ENCODE results near the gene SPIB.
A peak's percentile ranks its signal among the peaks of the same experiment; 100 is the strongest.
"Not testable (repeated sequence)": the region's sequence is repeated elsewhere in the genome, so short reads cannot be mapped to it uniquely, and the experiment has no call there.

The SPIB gene

GRCh38 chr19:50418176-50419021 is at the start of gene SPIB:
Gene SPIB, plus strand, starts transcription at chr19:50418938. Its CDS starts 25 bp downstream, at chr19:50418963.
- DNase-seq: no peak

GRCh38 chr19:50371914-50372475 is 46.7 kb upstream of the SPIB start:
- DNase-seq: no peak

- DNase-seq: peak; percentile 96
Measured at GRCh38 chr19:50376166-50377050, 42.3 kb upstream of the SPIB start, which contains the start of gene NR1H2. Gene NR1H2, plus strand, starts transcription at chr19:50376457. Its CDS starts 1,149 bp downstream, at chr19:50377606.

GRCh38 chr19:50377051-50377461 is 41.7 kb upstream of the SPIB start:
- DNase-seq: no peak

- DNase-seq: no peak
Measured at GRCh38 chr19:50377517-50377916, 41.2 kb upstream of the SPIB start.

GRCh38 chr19:50378169-50378862 is 40.4 kb upstream of the SPIB start:
- DNase-seq: no peak

GRCh38 chr19:50378863-50379236 is 39.9 kb upstream of the SPIB start:
- DNase-seq: no peak

GRCh38 chr19:50379602-50380001 is 39.1 kb upstream of the SPIB start:
- DNase-seq: no peak

- no peak for DNase-seq
Measured at GRCh38 chr19:50380137-50380536, 38.6 kb upstream of the SPIB start.

GRCh38 chr19:50380751-50381151 is 38.0 kb upstream of the SPIB start:
- DNase-seq: no peak

GRCh38 chr19:50381881-50382729 is 36.6 kb upstream of the SPIB start:
- DNase-seq: no peak

GRCh38 chr19:50383001-50383851 is 35.5 kb upstream of the SPIB start:
- DNase-seq: no peak

GRCh38 chr19:50383852-50384684 is 34.7 kb upstream of the SPIB start, which contains the start of gene POLD1:
Gene POLD1, plus strand, starts transcription at chr19:50384347. Its CDS starts 14,505 bp downstream, at chr19:50398852.
- DNase-seq: peak; percentile 97

GRCh38 chr19:50384685-50385535 is 33.8 kb upstream of the SPIB start:
- no peak for DNase-seq

- no peak for DNase-seq
Measured at GRCh38 chr19:50387176-50387867, 31.4 kb upstream of the SPIB start.

- no peak for DNase-seq
Measured at GRCh38 chr19:50387868-50388245, 30.9 kb upstream of the SPIB start.

GRCh38 chr19:50390295-50390694 is 28.4 kb upstream of the SPIB start:
- not testable (repeated sequence) for DNase-seq

- not testable (repeated sequence) for DNase-seq
Measured at GRCh38 chr19:50390952-50391351, 27.8 kb upstream of the SPIB start.
